GM04503 (cell line): Measurements from ENCODE around the gene SPACA1.

ENCODE experiments used
- DNase-seq: peaks from one replicate; pipeline ENCODE4 v3.0.0-alpha.2; 2012; ENCODE audit warnings: low read depth

The SPACA1 gene

GRCh38 chr6:88105741-88106340, 58.2 kb downstream of the SPACA1 start:
- DNase-seq = no peak

- no peak for DNase-seq
Measured at GRCh38 chr6:88107241-88107640, 59.6 kb downstream of the SPACA1 start.

GRCh38 chr6:88111991-88112390, 64.3 kb downstream of the SPACA1 start:
- DNase-seq = no peak

GRCh38 chr6:88114838-88115237, 67.2 kb downstream of the SPACA1 start:
- no peak for DNase-seq

GRCh38 chr6:88115307-88115706, 67.7 kb downstream of the SPACA1 start:
- no peak for DNase-seq

- no peak for DNase-seq
Measured at GRCh38 chr6:88116276-88116675, 68.6 kb downstream of the SPACA1 start.
